Measurements from ENCODE around the gene SNAP23.
A peak's percentile ranks its signal among the peaks of the same experiment; 100 is the strongest.

SNAP23 gene

DNA sequence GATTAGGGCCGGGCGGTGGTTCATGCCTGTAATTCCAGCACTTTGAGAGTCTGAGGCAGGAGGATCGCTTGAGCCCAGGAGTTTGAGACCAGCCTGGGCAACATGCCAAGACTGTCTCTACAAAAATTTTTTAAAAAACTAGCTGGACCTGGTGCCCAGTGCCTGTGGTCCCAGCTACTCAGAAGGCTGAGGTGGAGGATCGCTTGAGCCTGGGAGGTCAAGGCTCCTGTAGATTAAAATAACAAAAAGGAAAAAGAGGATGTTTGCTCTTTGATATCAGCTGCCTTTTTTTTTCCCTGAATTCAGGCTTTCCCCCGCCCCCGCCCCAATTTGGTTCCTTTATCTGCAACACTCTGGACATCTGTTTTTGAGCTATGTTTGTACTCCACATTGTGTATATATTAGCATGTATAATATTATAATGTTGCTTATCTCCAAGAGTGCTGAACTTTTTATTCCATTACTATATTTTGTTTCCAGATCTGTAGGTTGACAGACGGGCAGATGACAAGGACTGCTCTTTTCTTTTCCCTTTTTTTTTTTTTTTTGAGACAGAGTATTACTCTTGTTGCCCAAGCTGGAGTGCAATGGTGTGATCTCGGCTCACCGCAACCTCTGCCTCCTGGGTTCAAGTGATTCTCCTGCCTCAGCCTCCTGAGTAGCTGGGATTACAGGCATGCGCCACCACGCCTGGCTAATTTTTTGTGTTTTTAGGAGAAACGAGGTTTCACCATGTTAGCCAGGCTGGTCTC, 4.6 kb downstream of the SNAP23 start:
- no peak overlapping the region for H3K4me3 ChIP-seq (ENCODE audit: low read depth, low read length, poor library complexity, severe bottlenecking)
- peaks cover 11% of the 10 kb centered on the region; the same call in 1 of the 2 replicates for H3K79me2 ChIP-seq (ENCODE audit: insufficient read depth, low read length)
- peak overlapping the region; percentile 88 for H3K4me2 ChIP-seq (ENCODE audit: low read length)
- H3K4me1 ChIP-seq (ENCODE audit: insufficient read depth, low read length, severe bottlenecking), result peaks cover 95% of the 10 kb centered on the region
- H3K27me3 ChIP-seq (ENCODE audit: insufficient read depth, low read length), result no peaks in the 10 kb centered on the region
- H3K27ac ChIP-seq (ENCODE audit: low read depth, low read length, poor library complexity, severe bottlenecking), result peak overlapping the region; percentile 91
- no peaks in the 10 kb centered on the region for H4K20me1 ChIP-seq (ENCODE audit: insufficient read depth, low read length)
- peaks cover 16% of the 10 kb centered on the region; the same call in 1 of the 2 replicates for H3F3A ChIP-seq (ENCODE audit: insufficient read depth, low read length)
- no peaks in the 10 kb centered on the region for H3K9me2 ChIP-seq (ENCODE audit: low read depth, low read length)
- H3K36me3 ChIP-seq (ENCODE audit: insufficient read depth, low read length), result peaks cover 28% of the 10 kb centered on the region; the same call in 1 of the 2 replicates
- H2AFZ ChIP-seq (ENCODE audit: low read length), result no peak overlapping the region
- peak overlapping the region; percentile 17; the same call in 1 of the 2 replicates for H3K9ac ChIP-seq (ENCODE audit: low read length)
- TF ChIP-seq, protein P1, sequence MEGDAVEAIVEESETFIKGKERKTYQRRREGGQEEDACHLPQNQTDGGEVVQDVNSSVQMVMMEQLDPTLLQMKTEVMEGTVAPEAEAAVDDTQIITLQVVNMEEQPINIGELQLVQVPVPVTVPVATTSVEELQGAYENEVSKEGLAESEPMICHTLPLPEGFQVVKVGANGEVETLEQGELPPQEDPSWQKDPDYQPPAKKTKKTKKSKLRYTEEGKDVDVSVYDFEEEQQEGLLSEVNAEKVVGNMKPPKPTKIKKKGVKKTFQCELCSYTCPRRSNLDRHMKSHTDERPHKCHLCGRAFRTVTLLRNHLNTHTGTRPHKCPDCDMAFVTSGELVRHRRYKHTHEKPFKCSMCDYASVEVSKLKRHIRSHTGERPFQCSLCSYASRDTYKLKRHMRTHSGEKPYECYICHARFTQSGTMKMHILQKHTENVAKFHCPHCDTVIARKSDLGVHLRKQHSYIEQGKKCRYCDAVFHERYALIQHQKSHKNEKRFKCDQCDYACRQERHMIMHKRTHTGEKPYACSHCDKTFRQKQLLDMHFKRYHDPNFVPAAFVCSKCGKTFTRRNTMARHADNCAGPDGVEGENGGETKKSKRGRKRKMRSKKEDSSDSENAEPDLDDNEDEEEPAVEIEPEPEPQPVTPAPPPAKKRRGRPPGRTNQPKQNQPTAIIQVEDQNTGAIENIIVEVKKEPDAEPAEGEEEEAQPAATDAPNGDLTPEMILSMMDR (IDR thresholded peaks at IDR 0.05; ENCODE audit: low read length), result no peak
- TF ChIP-seq EZH2 (IDR thresholded peaks at IDR 0.05; ENCODE audit: borderline replicate concordance, low read length), result no peak
- H3K9me3 ChIP-seq (ENCODE audit: low read length), result no peaks in the 10 kb centered on the region

DNA sequence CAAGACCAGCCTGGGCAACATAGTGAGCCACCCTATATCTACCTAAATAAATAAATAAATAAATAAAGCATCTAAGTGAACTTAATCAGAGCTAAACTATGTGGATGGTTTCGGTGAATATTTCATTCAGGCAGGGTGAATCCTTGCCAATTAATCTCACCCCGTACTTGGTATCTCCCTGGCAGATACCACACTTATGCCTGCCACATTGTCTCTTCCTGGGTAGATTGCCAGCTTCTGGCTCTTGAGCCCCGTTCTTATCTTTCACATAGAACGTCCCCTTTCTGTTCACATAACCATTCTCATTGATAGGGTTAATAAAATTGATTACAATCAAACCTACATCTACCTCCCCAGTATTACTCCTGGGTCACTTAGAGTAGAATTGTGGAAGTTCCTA, 7.0 kb downstream of the SNAP23 start:
- no peak overlapping the region for H3K9ac ChIP-seq (ENCODE audit: low read length)
- peak overlapping the region; percentile 91 for H3K27ac ChIP-seq (ENCODE audit: low read depth, low read length, poor library complexity, severe bottlenecking)
- H3K4me3 ChIP-seq (ENCODE audit: low read depth, low read length, poor library complexity, severe bottlenecking), result no peak overlapping the region
- TF ChIP-seq EZH2 (IDR thresholded peaks at IDR 0.05; ENCODE audit: borderline replicate concordance, low read length), result no peak
- TF ChIP-seq, protein P1 (IDR thresholded peaks at IDR 0.05; ENCODE audit: low read length), result no peak
- H2AFZ ChIP-seq (ENCODE audit: low read length), result no peak overlapping the region
- no peaks in the 10 kb centered on the region for H3K27me3 ChIP-seq (ENCODE audit: insufficient read depth, low read length)
- H3K79me2 ChIP-seq (ENCODE audit: insufficient read depth, low read length), result peaks cover 12% of the 10 kb centered on the region; the same call in 1 of the 2 replicates
- no peaks in the 10 kb centered on the region for H3K9me2 ChIP-seq (ENCODE audit: low read depth, low read length)
- H3K9me3 ChIP-seq (ENCODE audit: low read length), result no peaks in the 10 kb centered on the region
- H4K20me1 ChIP-seq (ENCODE audit: insufficient read depth, low read length), result no peaks in the 10 kb centered on the region
- H3K4me2 ChIP-seq (ENCODE audit: low read length), result peak overlapping the region; percentile 28; the same call in 1 of the 2 replicates
- peaks cover 16% of the 10 kb centered on the region; the same call in 1 of the 2 replicates for H3F3A ChIP-seq (ENCODE audit: insufficient read depth, low read length)
- peaks cover 99% of the 10 kb centered on the region for H3K4me1 ChIP-seq (ENCODE audit: insufficient read depth, low read length, severe bottlenecking)
- peaks cover 28% of the 10 kb centered on the region; the same call in 1 of the 2 replicates for H3K36me3 ChIP-seq (ENCODE audit: insufficient read depth, low read length)

DNA sequence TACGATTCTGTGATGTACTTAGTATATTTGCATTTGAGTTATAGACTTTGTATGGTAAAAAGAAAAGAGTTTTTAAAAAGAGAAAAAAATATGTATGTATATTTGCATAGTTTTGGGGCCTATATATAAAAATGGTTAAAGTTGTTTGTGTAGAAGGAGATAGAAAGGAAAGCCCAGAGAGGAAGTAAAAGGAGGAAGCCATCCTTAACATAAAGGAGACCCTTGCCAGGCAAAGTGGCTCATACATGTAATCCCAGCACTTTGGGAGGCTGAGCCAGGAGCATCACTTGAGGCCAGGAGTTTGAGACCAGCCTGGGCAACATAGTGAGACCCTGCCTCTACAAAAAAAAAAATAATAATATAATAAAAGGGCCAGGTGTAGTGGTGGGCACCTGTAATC, 8.4 kb downstream of the SNAP23 start:
- Histone ChIP-seq H3K4me1 (ENCODE audit: insufficient read depth, low read length, severe bottlenecking) (peaks cover 99% of the 10 kb centered on the region), H3K4me3 (ENCODE audit: low read depth, low read length, poor library complexity, severe bottlenecking) (no peak overlapping the region), H3K36me3 (ENCODE audit: insufficient read depth, low read length) (peaks cover 22% of the 10 kb centered on the region; the same call in 1 of the 2 replicates), H3K4me2 (ENCODE audit: low read length) (no peak overlapping the region; the same call in 1 of the 2 replicates), H2AFZ (ENCODE audit: low read length) (no peak overlapping the region), H3F3A (ENCODE audit: insufficient read depth, low read length) (peaks cover 16% of the 10 kb centered on the region; the same call in 1 of the 2 replicates), H3K9me2 (ENCODE audit: low read depth, low read length) (no peaks in the 10 kb centered on the region), H3K27ac (ENCODE audit: low read depth, low read length, poor library complexity, severe bottlenecking) (peak overlapping the region; percentile 91), H3K9me3 (ENCODE audit: low read length) (no peaks in the 10 kb centered on the region), H3K27me3 (ENCODE audit: insufficient read depth, low read length) (no peaks in the 10 kb centered on the region), H4K20me1 (ENCODE audit: insufficient read depth, low read length) (no peaks in the 10 kb centered on the region), H3K79me2 (ENCODE audit: insufficient read depth, low read length) (peaks cover 12% of the 10 kb centered on the region; the same call in 1 of the 2 replicates), H3K9ac (ENCODE audit: low read length) (no peak overlapping the region)
- no peak for TF ChIP-seq EZH2 (IDR thresholded peaks at IDR 0.05; ENCODE audit: borderline replicate concordance, low read length)
- TF ChIP-seq, protein P1 (IDR thresholded peaks at IDR 0.05; ENCODE audit: low read length), result no peak
